Parathyroid adenoma (tissue), 2 donors: ENCODE data around the gene TKT.

Experiments used
- H2AFZ ChIP-seq: fragments of 300-600 bp; sonication (generic); one replicate; pipeline ENCODE4 v1.7.0; 2017; ENCODE audit warnings: antibody characterized with exemption, mild to moderate bottlenecking
- H3K27ac ChIP-seq: fragments of 300-600 bp; sonication (generic); one replicate; pipeline ENCODE4 v1.7.0; 2017
- H3K27me3 ChIP-seq: fragments of 300-600 bp; sonication (generic); one replicate; pipeline ENCODE4 v1.7.0; 2017; ENCODE audit warnings: low read length; ENCODE audit not compliant: control insufficient read depth, insufficient read depth
- H3K36me3 ChIP-seq: fragments of 300-600 bp; sonication (generic); one replicate; pipeline ENCODE4 v1.7.0; 2017; ENCODE audit warnings: low read length; ENCODE audit not compliant: control insufficient read depth, insufficient read depth
- H3K4me1 ChIP-seq: fragments of 300-600 bp; sonication (generic); one replicate; pipeline ENCODE4 v1.7.0; 2017; ENCODE audit warnings: control low read depth
- H3K4me2 ChIP-seq: fragments of 300-600 bp; sonication (generic); one replicate; pipeline ENCODE4 v1.7.0; 2017; ENCODE audit warnings: low read length
- H3K4me3 ChIP-seq: fragments of 300-600 bp; sonication (generic); one replicate; pipeline ENCODE4 v1.7.0; 2017; ENCODE audit warnings: low read depth, low read length
- H3K79me2 ChIP-seq: fragments of 300-600 bp; sonication (generic); one replicate; pipeline ENCODE4 v1.7.0; 2017; ENCODE audit warnings: control low read depth
- H3K9ac ChIP-seq: fragments of 300-600 bp; sonication (generic); one replicate; pipeline ENCODE4 v1.7.0; 2017; ENCODE audit warnings: mild to moderate bottlenecking
- H3K9me3 ChIP-seq: fragments of 300-600 bp; sonication (generic); one replicate; pipeline ENCODE4 v1.7.0; 2017; ENCODE audit warnings: low read length; ENCODE audit not compliant: control insufficient read depth
- CTCF ChIP-seq: fragments of 300-600 bp; sonication (generic); IDR thresholded peaks from one replicate; pipeline ENCODE4 v1.7.0; 2017; ENCODE audit warnings: antibody characterized with exemption, mild to moderate bottlenecking
- donor health status: primary hyperparathyroidism.

The TKT gene

DNA sequence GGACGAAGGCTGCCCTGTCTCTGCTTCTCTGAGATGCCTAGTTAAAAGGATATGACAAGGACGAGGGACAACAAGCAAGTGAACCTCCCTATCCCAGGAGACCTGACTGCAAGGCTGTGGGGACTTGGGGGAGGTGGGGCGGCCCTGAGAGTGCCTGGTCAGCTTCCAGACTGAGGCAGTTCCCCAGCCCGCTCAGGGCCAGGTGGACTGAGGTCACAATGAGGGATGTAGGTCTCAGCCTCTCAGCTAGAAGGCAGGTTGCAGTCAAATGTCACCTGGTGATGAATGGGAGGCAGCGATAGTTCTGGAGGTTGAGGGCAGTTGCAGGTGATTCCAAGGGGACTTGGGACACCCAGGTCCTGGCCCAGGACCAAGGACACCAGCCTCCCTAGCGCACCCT, 30.6 kb downstream of the TKT start:
- no peaks in the 10 kb centered on the region for H3K79me2 ChIP-seq
- no peak overlapping the region for H3K27ac ChIP-seq
- no peak for TF ChIP-seq CTCF
- H3K4me3 ChIP-seq, result no peak overlapping the region
- H3K4me1 ChIP-seq, result no peaks in the 10 kb centered on the region
- H3K27me3 ChIP-seq, result no peaks in the 10 kb centered on the region
- H3K4me2 ChIP-seq, result no peak overlapping the region
- no peak overlapping the region for H2AFZ ChIP-seq
- no peaks in the 10 kb centered on the region for H3K9me3 ChIP-seq
- no peaks in the 10 kb centered on the region for H3K36me3 ChIP-seq
- H3K9ac ChIP-seq, result no peak overlapping the region

- no peak overlapping the region for H3K9ac ChIP-seq
- no peaks in the 10 kb centered on the region for H3K79me2 ChIP-seq
- TF ChIP-seq CTCF, result no peak
- no peak overlapping the region for H3K4me3 ChIP-seq
- H2AFZ ChIP-seq, result no peak overlapping the region
- H3K27me3 ChIP-seq, result no peaks in the 10 kb centered on the region
- no peak overlapping the region for H3K4me2 ChIP-seq
- no peak overlapping the region for H3K27ac ChIP-seq
- H3K4me1 ChIP-seq, result no peaks in the 10 kb centered on the region
- no peaks in the 10 kb centered on the region for H3K36me3 ChIP-seq
- H3K9me3 ChIP-seq, result no peaks in the 10 kb centered on the region
Observed at GRCh38 chr3:53224536-53224935, 31.3 kb downstream of the TKT start.

GRCh38 chr3:53224026-53224425, 31.8 kb downstream of the TKT start:
- no peaks in the 10 kb centered on the region for H3K9me3 ChIP-seq
- H3K36me3 ChIP-seq, result no peaks in the 10 kb centered on the region
- H2AFZ ChIP-seq, result no peak overlapping the region
- H3K9ac ChIP-seq, result no peak overlapping the region
- no peaks in the 10 kb centered on the region for H3K79me2 ChIP-seq
- H3K4me3 ChIP-seq, result no peak overlapping the region
- H3K27me3 ChIP-seq, result no peaks in the 10 kb centered on the region
- H3K4me2 ChIP-seq, result no peak overlapping the region
- no peaks in the 10 kb centered on the region for H3K4me1 ChIP-seq
- TF ChIP-seq CTCF, result no peak
- H3K27ac ChIP-seq, result no peak overlapping the region

GRCh38 chr3:53223541-53223966, 32.3 kb downstream of the TKT start:
- H3K4me2 ChIP-seq, result no peak overlapping the region
- no peak overlapping the region for H3K9ac ChIP-seq
- no peak overlapping the region for H3K4me3 ChIP-seq
- H2AFZ ChIP-seq, result no peak overlapping the region
- no peak overlapping the region for H3K27ac ChIP-seq
- H3K36me3 ChIP-seq, result no peaks in the 10 kb centered on the region
- H3K9me3 ChIP-seq, result no peaks in the 10 kb centered on the region
- no peaks in the 10 kb centered on the region for H3K27me3 ChIP-seq
- H3K79me2 ChIP-seq, result no peaks in the 10 kb centered on the region
- H3K4me1 ChIP-seq, result no peaks in the 10 kb centered on the region
- TF ChIP-seq CTCF, result no peak

DNA sequence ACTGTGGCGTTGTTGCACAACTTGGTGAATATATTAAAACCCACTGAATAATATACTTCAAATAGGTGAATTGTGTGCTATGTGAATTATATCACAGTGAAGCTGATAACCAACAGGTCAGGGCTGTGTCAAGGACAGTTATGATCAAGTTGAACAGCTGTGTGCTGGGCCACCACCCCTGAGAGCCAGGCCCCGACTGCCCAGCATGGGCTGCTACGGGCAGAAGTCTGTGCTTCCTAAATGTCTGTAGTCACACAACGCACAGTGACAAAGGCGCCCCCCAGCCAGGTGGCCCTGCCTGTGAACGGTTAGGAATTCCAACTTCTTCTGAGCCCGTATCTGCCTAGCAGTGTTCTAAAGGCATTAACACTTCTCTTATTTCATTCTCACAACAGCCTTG, 32.8 kb downstream of the TKT start:
- no peak for TF ChIP-seq CTCF
- Histone ChIP-seq H2AFZ (no peak overlapping the region), H3K4me1 (no peaks in the 10 kb centered on the region), H3K27me3 (no peaks in the 10 kb centered on the region), H3K9me3 (no peaks in the 10 kb centered on the region), H3K79me2 (no peaks in the 10 kb centered on the region), H3K4me2 (no peak overlapping the region), H3K4me3 (no peak overlapping the region), H3K27ac (no peak overlapping the region), H3K36me3 (no peaks in the 10 kb centered on the region), H3K9ac (no peak overlapping the region)
